NK-92 (cell line): ENCODE data around the gene UBE2Q1.

ENCODE experiments used
- DNase-seq: peaks from one replicate; lab custom pipeline; 2025; ENCODE audit not compliant: unreplicated experiment; lab: John Stamatoyannopoulos, UW

Gene UBE2Q1

GRCh38 chr1:154577346-154578057, 19.0 kb upstream of the UBE2Q1 start:
- no peak for DNase-seq

- no peak for DNase-seq
Observed at GRCh38 chr1:154575951-154576566, 17.6 kb upstream of the UBE2Q1 start.

- no peak for DNase-seq
Observed at GRCh38 chr1:154575147-154575927, 16.9 kb upstream of the UBE2Q1 start.

- DNase-seq = no peak
Observed at GRCh38 chr1:154574716-154575115, 16.3 kb upstream of the UBE2Q1 start.

- DNase-seq = no peak
Observed at GRCh38 chr1:154573168-154573510, 14.7 kb upstream of the UBE2Q1 start.

GRCh38 chr1:154572468-154573167, 14.2 kb upstream of the UBE2Q1 start:
- DNase-seq = no peak

GRCh38 chr1:154571964-154572288, 13.5 kb upstream of the UBE2Q1 start:
- no peak for DNase-seq

- no peak for DNase-seq
Observed at GRCh38 chr1:154571244-154571963, 12.9 kb upstream of the UBE2Q1 start.

- DNase-seq = no peak
Observed at GRCh38 chr1:154568157-154568815, 9.8 kb upstream of the UBE2Q1 start.

- DNase-seq = no peak
Observed at GRCh38 chr1:154567386-154568156, 9.1 kb upstream of the UBE2Q1 start, which contains the start of gene CHRNB2. TSS of gene CHRNB2 (plus strand) at chr1:154567778. CDS start at chr1:154568045, 267 bp downstream.

GRCh38 chr1:154565876-154566275, 7.4 kb upstream of the UBE2Q1 start:
- no peak for DNase-seq

- DNase-seq = no peak
Observed at GRCh38 chr1:154559466-154560044, 1.1 kb upstream of the UBE2Q1 start.

- DNase-seq = peak; percentile 96
Observed at GRCh38 chr1:154558720-154559465, 431 bp upstream of the UBE2Q1 start.

- no peak for DNase-seq
Observed at GRCh38 chr1:154557248-154557938, 1.1 kb downstream of the UBE2Q1 start.

- no peak for DNase-seq
Observed at GRCh38 chr1:154556422-154556821, 2.0 kb downstream of the UBE2Q1 start.

- no peak for DNase-seq
Observed at GRCh38 chr1:154553056-154554030, 5.1 kb downstream of the UBE2Q1 start.

GRCh38 chr1:154552036-154552435, 6.4 kb downstream of the UBE2Q1 start:
- no peak for DNase-seq
